OCI-LY7 (cell line): ENCODE measurements around the gene TMC1.

ENCODE experiments used
- EZH2phosphoT487 ChIP-seq: fragments of 200-600 bp; sonication (generic); IDR thresholded peaks from 2 replicates; pipeline ENCODE4 v1.6.1; 2018; ENCODE audit warnings: low read depth, borderline replicate concordance, mild to moderate bottlenecking, mixed run types, antibody characterized with exemption, low read length, moderate library complexity, mixed read lengths
- TF ChIP-seq, protein P1 (sequence below): fragments of 200-600 bp; sonication (generic); conservative IDR thresholded peaks from 2 replicates; pipeline ENCODE4 v1.5.1; 2014; ENCODE audit warnings: mild to moderate bottlenecking, antibody characterized with exemption, low read length, moderate library complexity, mixed read lengths

DNA sequence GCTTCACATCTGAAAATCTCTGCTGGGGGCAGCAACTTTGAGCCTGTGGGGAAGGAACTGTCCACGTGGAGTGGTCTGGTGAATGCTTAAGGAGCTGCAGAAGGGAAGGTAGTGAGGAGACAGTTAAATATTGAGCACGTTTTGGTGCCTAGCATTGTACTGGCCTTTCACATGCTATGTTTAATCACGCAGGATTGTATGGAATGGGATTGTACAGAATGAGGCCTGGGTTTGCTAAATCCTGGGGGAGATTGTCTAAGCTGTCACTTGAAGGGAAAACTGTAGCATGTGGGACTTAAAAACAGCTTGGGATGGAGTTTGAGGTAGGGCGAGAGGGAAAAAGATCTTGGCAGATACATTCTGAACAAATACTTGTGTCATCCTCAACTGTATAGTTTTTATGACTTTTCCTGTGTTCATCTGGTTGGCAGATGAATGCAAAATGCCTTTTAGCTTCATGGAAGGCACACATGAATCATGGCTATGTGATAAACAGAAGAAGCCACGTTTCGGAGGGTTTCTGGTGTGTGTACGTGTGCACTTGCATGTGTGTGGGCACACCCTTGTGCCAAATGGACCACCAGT is 106.6 kb downstream of the TMC1 start:
- TF ChIP-seq, protein P1, sequence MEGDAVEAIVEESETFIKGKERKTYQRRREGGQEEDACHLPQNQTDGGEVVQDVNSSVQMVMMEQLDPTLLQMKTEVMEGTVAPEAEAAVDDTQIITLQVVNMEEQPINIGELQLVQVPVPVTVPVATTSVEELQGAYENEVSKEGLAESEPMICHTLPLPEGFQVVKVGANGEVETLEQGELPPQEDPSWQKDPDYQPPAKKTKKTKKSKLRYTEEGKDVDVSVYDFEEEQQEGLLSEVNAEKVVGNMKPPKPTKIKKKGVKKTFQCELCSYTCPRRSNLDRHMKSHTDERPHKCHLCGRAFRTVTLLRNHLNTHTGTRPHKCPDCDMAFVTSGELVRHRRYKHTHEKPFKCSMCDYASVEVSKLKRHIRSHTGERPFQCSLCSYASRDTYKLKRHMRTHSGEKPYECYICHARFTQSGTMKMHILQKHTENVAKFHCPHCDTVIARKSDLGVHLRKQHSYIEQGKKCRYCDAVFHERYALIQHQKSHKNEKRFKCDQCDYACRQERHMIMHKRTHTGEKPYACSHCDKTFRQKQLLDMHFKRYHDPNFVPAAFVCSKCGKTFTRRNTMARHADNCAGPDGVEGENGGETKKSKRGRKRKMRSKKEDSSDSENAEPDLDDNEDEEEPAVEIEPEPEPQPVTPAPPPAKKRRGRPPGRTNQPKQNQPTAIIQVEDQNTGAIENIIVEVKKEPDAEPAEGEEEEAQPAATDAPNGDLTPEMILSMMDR = no peak
- no peak for TF ChIP-seq EZH2phosphoT487
